ENCODE measurements around the gene DUSP7. TPM values are rescaled to one million over a fixed set of nuclear protein-coding genes. Genes with fewer than 3 reads are reported as not detected.

DUSP7 gene
- total RNA-seq, 1 donor from 2014 or later = 9.5 TPM

- Mint-ChIP-seq H3K27ac (ENCODE audit: unreplicated experiment) (no peak overlapping the region), H3K4me1 (ENCODE audit: low read depth, unreplicated experiment) (peaks cover 6% of the 10 kb centered on the region), H3K36me3 (ENCODE audit: unreplicated experiment) (no peaks in the 10 kb centered on the region), H3K27me3 (ENCODE audit: unreplicated experiment) (peaks cover 11% of the 10 kb centered on the region), H3K4me3 (ENCODE audit: unreplicated experiment) (no peak overlapping the region), H3K9me3 (ENCODE audit: unreplicated experiment) (no peaks in the 10 kb centered on the region)
- DNase-seq = peak; percentile 43
- TF ChIP-seq, protein P1, sequence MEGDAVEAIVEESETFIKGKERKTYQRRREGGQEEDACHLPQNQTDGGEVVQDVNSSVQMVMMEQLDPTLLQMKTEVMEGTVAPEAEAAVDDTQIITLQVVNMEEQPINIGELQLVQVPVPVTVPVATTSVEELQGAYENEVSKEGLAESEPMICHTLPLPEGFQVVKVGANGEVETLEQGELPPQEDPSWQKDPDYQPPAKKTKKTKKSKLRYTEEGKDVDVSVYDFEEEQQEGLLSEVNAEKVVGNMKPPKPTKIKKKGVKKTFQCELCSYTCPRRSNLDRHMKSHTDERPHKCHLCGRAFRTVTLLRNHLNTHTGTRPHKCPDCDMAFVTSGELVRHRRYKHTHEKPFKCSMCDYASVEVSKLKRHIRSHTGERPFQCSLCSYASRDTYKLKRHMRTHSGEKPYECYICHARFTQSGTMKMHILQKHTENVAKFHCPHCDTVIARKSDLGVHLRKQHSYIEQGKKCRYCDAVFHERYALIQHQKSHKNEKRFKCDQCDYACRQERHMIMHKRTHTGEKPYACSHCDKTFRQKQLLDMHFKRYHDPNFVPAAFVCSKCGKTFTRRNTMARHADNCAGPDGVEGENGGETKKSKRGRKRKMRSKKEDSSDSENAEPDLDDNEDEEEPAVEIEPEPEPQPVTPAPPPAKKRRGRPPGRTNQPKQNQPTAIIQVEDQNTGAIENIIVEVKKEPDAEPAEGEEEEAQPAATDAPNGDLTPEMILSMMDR (IDR thresholded peaks at IDR 0.05; ENCODE audit: partially characterized antibody, unreplicated experiment) = no peak
Observed at GRCh38 chr3:52068055-52068571, 11.7 kb upstream of the DUSP7 start.

DNA sequence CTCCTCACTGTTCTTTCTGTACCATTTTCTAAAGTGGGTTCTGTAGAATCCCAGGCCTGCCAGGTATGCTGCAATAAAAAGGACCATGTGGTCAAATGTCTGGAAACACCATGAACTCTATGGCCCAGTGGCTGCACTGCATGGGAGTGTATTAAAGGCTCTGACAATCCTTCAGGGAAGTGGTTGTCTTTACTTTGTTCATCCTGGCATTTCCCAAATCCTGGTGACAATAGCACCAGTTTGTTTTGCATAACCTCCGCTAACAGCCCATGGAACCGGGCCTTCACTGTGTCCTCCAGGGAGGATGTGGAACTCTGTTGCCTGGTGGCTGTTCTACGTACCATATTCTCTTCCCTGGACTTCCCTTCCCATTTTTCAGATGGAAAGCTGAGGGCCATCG is 11.2 kb upstream of the DUSP7 start:
- H3K4me1 Mint-ChIP-seq (ENCODE audit: low read depth, unreplicated experiment) = peaks cover 8% of the 10 kb centered on the region
- TF ChIP-seq, protein P1 (IDR thresholded peaks at IDR 0.05; ENCODE audit: partially characterized antibody, unreplicated experiment) = no peak
- no peak overlapping the region for H3K27ac Mint-ChIP-seq (ENCODE audit: unreplicated experiment)
- no peaks in the 10 kb centered on the region for H3K36me3 Mint-ChIP-seq (ENCODE audit: unreplicated experiment)
- H3K4me3 Mint-ChIP-seq (ENCODE audit: unreplicated experiment) = no peak overlapping the region
- DNase-seq = no peak
- no peaks in the 10 kb centered on the region for H3K9me3 Mint-ChIP-seq (ENCODE audit: unreplicated experiment)
- H3K27me3 Mint-ChIP-seq (ENCODE audit: unreplicated experiment) = peaks cover 11% of the 10 kb centered on the region

DNA sequence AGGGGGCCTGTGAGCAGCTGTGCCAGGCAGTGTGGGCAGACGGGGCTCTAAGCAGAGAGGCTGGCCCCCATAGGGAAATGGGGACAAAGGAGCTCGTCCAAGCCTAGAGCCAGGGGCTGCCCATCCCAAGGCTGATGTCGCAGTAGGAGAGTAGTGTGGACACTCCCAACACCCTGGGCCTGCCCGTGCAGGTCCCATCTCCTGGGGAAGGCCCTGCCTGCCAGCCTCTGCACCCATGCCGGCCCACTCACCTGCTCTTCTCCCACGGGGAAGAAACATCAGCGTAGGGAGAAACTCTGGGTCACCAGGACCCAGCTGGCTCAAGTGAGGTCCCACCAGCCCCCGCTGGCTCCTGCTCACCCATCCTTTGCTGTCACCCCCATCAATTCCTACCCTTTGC is 10.7 kb upstream of the DUSP7 start:
- Mint-ChIP-seq H3K4me3 (ENCODE audit: unreplicated experiment) (no peak overlapping the region), H3K27ac (ENCODE audit: unreplicated experiment) (no peak overlapping the region), H3K36me3 (ENCODE audit: unreplicated experiment) (no peaks in the 10 kb centered on the region), H3K27me3 (ENCODE audit: unreplicated experiment) (peaks cover 11% of the 10 kb centered on the region), H3K4me1 (ENCODE audit: low read depth, unreplicated experiment) (peaks cover 8% of the 10 kb centered on the region), H3K9me3 (ENCODE audit: unreplicated experiment) (no peaks in the 10 kb centered on the region)
- TF ChIP-seq, protein P1 (IDR thresholded peaks at IDR 0.05; ENCODE audit: partially characterized antibody, unreplicated experiment) = no peak
- DNase-seq = no peak

- no peak for DNase-seq
- Mint-ChIP-seq H3K27ac (ENCODE audit: unreplicated experiment) (no peak overlapping the region), H3K9me3 (ENCODE audit: unreplicated experiment) (peaks cover 2% of the 10 kb centered on the region), H3K36me3 (ENCODE audit: unreplicated experiment) (no peaks in the 10 kb centered on the region), H3K4me3 (ENCODE audit: unreplicated experiment) (no peak overlapping the region), H3K27me3 (ENCODE audit: unreplicated experiment) (peaks cover 16% of the 10 kb centered on the region), H3K4me1 (ENCODE audit: low read depth, unreplicated experiment) (peaks cover 8% of the 10 kb centered on the region)
- TF ChIP-seq, protein P1 (IDR thresholded peaks at IDR 0.05; ENCODE audit: partially characterized antibody, unreplicated experiment) = no peak
Observed at GRCh38 chr3:52065264-52065756, 8.9 kb upstream of the DUSP7 start.

DNA sequence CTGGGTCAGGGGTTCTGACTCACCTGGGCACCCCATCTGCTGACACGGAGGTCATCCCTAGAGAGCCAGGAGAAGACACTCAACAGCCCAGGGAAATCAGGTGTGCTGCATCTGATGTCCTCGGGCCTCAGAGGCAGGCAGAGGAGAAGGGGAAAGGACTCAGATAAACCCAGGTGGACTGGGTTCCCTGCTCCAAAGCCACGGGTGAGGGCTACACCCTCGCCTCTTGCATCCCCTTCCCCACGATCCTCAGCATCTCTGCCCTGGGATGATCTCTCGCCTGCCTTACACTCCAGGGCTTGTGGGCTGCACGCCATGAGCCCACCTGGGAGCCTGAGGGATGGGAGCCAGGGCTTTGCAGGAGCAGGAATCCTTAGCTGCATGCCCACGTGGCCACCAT is 8.2 kb upstream of the DUSP7 start:
- peaks cover 8% of the 10 kb centered on the region for H3K4me1 Mint-ChIP-seq (ENCODE audit: low read depth, unreplicated experiment)
- H3K27me3 Mint-ChIP-seq (ENCODE audit: unreplicated experiment) = peaks cover 14% of the 10 kb centered on the region
- H3K36me3 Mint-ChIP-seq (ENCODE audit: unreplicated experiment) = no peaks in the 10 kb centered on the region
- H3K27ac Mint-ChIP-seq (ENCODE audit: unreplicated experiment) = no peak overlapping the region
- H3K9me3 Mint-ChIP-seq (ENCODE audit: unreplicated experiment) = peaks cover 2% of the 10 kb centered on the region
- no peak overlapping the region for H3K4me3 Mint-ChIP-seq (ENCODE audit: unreplicated experiment)
- DNase-seq = no peak
- TF ChIP-seq, protein P1 (IDR thresholded peaks at IDR 0.05; ENCODE audit: partially characterized antibody, unreplicated experiment) = no peak
